GM21423 (cell line): ENCODE measurements around the gene PSAT1.
"Not testable (repeated sequence)": the region's sequence is repeated elsewhere in the genome, so short reads cannot be mapped to it uniquely, and the experiment has no call there.

Experiments used
- ATAC-seq: cut with Tn5 transposase; IDR thresholded peaks from one replicate; pipeline ENCODE4 v1.9.1; 2021; ENCODE audit warnings: mild to moderate bottlenecking, moderate library complexity; ENCODE audit not compliant: unreplicated experiment

Gene PSAT1

DNA sequence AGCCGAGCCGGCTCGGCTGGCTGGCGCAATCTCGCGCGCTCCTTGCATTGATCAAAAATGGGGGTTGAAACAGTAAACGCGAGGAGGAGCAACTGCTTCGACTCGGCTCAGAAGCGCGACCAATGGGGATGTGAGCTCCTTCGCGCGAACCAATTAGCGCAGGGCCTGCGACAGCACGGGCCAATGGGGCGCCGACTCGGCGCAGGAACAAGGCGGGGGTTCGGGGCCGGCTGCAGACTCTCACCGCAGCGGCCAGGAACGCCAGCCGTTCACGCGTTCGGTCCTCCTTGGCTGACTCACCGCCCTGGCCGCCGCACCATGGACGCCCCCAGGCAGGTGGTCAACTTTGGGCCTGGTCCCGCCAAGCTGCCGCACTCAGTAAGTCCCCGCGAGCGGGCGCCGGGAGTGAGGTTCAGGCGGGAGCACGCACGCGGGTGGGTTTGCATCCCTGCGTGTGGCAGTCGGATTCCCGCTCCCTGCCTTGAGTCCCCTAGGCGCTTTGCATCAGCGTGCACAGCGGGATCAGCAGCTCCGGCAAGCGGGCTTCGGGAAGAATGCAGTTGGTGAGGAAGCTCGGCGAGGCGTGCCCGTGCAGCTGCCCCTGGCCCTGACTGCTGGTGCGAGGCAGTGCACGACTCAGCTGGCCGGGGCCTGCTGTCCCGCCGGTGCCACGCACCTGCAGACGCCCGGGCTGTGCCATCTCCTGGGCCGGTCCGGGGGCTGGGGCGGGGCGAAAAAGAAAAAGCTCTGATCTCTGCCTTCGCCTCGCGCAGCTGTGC lies at the start of gene PSAT1:
PSAT1 (plus strand) TSS at position 233 of the 779 bp plus-strand sequence; CDS start at position 319, 86 bp downstream.
- ATAC-seq, result peak; percentile 98

DNA sequence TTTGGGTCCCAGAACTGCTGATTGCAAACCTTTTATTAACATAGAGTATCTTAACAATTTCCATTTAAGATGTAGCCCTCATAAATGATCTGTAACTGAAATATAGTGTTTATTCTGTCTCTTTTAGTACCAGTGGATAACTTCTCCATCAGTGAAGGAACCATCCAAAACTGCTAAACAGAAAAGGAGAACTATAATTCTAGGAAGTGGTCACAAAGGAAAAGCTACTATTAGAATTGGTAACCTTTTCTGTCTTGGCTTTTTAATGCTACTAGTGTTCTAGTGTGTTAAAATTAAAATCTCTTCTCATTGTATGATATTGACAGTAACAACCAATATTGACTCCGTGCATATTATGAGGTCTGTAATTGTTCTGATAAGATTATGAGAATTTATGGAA lies 48.3 kb upstream of the PSAT1 start:
- ATAC-seq, result no peak

DNA sequence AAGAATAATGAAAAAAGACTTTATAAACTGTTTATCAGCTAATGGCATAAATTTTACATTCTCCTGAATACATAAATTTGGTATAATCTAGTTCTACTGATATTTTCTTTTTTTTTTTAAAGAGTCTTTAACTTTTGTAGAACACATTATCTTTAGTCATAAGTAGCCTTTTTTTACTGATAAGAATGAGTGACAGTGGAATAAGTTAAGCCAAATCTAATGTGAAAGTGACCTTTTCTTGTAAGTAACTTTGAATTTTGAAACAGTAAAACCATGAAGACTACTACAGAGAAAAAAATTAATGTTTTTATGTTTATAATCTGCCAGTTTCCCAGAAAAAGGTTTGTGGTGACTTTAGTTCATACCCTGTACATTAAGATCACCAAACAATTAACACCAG lies 47.4 kb upstream of the PSAT1 start:
- ATAC-seq, result no peak

DNA sequence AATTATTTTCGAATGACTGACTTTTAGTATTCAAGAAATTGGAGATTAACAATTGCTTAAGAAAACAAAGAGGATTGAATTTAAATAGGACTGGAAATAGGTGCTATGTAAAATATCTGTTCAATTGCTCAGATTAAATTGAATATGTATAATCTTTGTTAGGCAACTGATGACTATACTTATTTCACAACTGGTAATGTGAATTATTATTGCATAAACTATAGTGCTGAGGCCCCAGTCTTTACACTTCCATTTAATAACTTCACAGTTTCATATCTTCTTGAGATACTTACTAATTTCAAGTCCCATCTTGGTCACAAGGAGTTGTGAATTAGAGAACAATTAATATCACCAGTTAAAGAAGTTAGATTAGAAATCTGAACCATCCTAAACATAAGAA lies 44.3 kb upstream of the PSAT1 start:
- ATAC-seq, result no peak

DNA sequence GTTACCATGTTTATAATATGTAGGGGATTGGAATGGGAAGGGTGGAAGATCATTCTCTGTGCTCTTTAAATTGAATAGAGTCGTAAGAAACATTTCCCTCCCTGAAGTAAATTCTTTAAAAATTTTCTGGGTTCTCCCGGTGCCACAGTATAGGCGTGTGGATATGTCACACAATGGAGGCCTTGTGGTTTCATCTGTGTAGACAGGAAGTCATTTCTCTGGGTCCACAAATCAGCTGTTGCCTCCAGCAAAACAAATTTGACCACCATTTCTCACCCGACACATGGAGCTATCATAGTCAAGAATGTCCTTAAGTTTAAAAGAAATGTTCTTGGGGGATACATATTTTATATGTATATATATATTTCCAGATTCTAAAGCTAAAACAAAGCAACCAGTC lies 43.6 kb upstream of the PSAT1 start:
- no peak for ATAC-seq

DNA sequence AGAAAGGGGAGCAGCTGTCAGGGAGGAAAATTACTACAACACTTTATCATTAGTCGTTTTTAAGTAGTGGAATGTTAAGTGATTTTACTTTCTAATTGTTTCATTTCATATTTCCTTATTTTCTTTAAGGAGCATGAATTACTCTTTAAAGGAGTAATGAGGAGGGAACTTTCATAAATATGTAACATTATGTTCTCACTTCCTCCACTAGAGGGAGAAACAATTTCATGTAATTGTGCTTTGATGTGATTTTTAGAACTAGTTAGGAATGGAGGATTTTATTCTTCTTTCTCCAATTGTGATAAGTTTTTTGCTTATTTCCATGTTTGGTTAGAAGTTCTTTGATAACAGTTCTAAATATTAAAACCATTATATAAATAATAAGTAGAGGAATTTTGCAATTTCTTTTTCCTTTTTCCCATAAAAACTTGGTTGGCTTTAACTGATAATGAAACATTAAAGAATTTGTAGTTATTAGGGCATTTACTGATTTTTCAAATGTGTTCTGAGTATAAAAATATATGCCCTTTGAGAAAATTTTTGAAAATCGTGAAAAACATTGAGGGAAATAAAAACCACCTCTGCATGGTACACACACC lies 35.4 kb upstream of the PSAT1 start:
- ATAC-seq, result no peak

DNA sequence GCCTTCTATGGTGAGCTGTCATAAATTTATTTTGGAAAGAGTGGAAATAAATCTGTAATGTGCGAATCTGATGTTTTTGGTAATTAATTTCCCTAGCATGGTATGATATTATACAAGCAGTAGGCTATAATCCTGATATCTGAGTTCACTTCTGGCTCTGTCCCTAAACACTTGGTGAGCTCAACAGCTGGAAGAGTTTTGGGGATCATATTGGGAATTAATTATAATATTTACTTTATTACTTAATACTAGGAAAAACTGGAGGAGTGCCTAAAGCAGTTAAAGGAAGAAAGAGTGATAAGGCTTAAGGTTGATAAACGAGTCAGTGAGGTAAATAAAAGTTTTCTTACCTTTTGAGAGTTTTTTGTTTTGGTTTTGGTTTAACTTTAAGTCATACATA lies 34.3 kb upstream of the PSAT1 start:
- no peak for ATAC-seq

DNA sequence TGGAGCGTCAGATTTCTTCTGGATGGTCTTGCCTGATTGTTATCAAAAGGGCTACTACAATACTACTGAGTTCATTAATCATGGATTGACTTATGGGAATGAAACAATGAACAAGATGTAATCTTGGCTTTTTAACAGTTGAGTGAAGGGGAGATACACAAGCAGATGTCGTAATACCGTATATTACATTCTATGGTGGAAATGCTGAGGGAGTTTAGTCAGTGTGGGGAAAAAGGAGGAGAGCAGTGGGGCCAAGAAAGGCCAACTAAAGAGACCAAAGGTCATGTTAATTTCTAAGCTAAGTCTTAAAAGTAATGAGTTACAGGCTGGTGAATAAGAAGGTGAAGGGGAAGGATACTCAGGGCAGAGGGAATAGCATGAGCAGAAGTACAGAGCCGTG lies 29.0 kb upstream of the PSAT1 start:
- no peak for ATAC-seq

DNA sequence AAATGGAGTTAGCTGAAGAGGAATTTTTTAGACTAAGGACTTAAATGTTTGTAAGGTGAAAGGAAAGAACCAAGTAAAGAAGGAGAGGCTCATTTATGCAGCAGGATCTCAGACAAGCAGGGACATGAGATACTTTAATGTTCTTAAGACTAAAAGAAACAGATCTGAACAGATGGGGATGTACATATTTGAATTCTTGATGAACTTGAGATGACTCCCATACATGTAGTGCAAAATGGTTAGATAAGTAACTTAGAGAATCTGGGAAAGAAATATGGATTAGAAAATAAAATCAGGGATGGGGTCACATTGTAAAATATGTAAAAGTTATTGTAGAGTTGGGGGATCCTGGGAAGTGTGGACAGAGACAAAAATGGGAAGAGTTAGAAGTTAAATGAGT lies 27.1 kb upstream of the PSAT1 start:
- ATAC-seq, result no peak

DNA sequence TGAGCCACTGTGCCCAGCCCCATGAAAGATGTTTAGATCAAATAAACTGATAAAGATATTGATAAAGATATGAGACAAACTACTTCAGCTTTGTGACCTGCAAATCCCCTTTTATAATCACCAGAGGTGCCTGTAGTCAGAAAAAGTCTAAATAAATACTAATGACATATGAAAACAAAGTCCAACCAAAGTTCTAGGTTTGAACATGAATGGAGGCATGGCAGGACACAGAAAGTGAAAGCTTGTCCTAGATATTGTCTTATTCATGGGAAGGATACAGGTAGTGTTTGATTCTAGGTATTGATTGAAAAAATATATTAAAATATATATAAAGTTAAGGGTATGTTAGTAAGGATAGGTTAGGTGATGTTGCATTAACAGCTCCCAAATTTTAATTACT lies 24.6 kb upstream of the PSAT1 start:
- ATAC-seq, result no peak

DNA sequence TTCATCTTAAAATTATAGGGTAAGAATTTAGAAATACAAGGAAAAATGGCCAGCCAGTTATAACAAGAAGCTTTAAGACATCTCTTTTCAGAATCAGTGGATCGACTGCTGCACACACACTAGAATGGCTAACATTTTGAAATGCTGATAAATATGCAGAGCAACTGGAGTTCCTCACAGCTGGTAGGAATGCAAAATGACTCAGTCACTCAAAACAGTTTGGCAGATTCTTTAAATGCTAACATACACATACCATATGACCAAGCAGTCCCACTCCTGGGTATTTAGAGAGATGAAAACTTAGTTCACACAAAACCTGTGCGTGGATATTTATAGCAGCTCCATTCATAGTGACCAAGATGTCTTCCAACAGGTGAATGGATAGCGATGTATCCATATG lies 23.2 kb upstream of the PSAT1 start:
- ATAC-seq, result no peak

DNA sequence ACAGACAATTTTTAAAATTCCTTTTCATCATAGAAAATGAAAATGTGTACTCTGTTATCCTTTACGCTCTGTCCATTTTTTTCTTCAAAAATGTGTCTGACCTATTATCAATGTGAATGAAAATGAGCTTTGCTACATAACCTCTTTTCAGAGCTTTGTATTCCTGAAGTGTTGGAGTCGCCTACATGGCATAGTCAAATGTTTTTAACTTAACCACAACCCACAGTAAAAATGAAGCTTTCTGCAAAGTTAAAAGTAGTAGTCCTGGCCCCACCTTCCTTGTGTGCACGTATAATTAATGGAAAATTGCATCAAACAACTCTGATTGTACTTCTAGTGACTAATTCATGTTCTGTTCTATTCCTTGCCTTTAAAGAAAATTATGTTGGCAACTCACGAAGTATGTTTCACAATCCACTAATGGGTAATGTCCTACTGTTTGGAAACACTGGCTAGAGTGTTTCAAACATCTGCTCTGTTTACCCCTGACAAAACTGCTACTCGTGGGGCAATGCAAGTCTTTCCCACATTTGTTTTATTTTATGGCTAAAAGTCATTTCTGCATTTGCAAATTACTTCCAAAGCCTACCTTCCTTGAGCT lies 18.6 kb upstream of the PSAT1 start:
- no peak for ATAC-seq

DNA sequence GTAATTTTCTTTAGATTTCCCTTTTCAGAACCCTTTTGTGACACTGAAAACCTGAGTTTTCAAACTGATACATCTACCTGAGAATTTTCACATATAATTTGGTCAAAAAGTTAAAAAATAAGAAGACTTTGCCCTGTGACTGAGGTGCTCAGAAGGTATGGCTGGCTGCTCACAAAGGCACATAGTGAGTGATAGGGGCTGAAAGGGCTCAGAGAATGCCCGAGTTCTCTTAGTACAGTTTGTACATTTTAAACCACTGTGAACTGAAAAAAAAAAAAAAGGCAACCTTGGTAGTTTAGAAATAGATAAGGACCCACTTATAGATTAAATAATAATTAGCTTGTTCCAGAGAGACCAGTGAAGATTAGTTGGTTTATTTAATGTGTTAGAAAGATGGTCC lies 18.1 kb upstream of the PSAT1 start:
- ATAC-seq, result no peak

DNA sequence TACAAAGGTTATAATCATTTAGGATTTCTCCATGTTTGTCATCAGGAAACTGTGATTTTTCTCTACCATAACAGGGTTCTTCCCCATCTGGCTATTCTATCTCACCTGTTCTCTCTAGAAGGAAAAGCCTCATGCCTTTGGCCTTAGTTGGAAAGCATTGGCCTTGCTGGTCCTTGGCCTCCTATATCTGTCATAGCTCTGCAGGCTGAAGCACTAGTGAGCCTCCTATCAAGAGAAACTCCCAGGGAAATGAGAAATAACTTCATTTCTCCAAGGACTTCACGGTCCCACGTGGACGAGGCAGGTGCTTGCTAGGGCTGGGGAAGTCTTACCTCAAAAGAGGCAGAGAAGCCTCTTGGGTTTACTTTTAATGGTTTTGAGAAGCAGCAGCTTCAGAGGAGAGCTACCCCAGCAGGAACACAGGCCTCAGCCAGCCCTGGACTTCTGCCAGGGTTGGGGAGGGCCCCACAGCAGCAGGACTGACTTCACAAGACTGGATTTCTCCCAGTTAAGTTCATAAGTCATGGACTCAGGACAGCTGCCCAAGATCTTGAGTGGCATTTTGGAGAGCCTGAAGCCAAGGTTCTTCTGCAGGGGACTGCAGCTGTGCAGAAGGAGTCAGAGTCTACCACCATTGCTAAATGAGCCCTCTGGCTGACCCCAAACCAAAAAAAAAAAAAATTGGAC lies 15.8 kb upstream of the PSAT1 start:
- ATAC-seq, result no peak

DNA sequence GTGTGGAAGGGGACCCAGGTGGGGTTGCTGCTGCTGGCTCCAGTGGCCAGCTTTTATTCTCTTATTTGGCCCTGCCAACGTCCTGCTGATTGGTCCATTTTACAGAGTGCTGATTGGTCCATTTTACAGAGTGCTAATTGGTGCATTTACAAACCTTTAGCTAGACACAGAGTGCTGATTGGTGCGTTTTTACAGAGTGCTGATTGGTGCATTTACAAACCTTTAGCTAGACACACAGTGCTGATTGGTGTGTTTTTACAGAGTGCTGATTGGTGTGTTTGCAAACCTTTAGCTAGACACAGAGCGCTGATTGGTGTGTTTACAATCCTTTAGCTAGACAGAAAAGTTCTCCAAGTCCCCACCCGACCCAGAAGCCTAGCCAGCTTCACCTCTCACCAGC lies 12.7 kb upstream of the PSAT1 start:
- ATAC-seq, result not testable (repeated sequence)

DNA sequence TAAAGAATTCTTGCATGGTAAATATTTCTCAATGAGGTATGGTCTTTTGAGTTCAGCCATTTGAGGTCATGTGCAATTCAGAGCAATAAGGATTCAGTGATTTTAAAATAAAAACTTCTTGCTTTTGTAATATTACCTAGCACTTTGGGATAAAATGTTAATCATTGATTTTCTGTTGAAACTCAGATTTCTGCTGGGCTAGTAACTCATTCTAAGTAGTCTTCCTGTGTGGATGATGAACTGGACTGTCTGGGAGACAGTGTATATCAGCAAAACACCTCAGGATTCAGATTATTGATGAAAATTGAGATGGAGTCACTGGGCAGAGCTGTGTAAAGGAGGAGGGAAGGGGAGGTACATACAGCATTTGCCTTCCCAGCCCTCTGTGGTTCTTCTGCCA lies 10.8 kb upstream of the PSAT1 start:
- ATAC-seq, result no peak

DNA sequence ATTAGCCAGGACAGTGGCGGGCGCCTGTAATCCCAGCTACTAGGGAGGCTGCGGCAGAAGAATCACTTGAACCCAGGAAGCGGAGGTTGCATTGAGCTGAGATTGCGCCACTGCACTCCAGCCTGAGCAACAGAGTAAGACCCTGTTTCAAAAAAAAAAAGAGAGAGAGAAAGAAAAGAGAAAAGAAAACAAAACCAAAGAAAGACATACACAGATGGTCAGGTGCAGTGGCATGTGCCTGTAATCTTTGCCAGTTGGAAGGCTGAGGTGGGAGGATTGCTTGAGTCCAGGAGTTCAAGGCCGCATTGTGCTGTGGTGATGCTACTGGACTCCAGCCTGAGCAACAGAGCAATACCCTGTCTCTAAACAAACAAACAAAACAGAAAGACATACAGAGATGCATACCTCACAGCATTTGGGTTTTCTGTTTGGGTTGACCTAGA lies 10.0 kb upstream of the PSAT1 start:
- ATAC-seq, result no peak

DNA sequence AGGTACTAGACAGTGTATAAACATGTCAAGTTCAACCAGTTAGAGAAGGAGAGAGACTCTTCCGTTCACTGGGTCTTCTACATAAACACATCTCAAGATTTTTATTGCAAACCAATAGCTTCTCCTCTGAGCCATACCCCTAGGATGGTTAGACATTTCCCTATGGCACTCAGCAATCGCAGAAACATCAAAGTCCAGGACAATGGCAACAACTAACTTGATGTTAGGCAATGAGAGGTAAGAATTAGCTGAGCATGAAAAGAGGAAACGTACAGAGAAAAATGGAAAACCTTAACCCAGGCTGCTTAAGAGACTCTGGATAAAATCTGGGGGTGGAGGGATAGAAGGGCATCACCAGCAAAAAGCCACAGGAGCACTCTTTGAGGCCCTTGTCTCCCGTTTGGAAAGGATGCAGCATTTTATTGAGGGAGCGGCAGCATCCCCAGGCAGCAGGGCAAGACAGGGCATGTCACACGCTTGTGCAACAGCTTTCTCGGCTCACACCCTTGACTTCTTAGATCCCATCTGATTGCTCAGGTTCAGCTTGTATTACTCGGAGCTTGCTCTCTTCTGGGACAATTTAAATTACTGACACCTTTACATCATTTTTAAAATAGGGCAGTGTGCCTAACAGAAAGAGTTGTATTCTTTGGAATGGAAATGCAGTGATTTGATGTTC lies 8.6 kb upstream of the PSAT1 start:
- ATAC-seq, result no peak

DNA sequence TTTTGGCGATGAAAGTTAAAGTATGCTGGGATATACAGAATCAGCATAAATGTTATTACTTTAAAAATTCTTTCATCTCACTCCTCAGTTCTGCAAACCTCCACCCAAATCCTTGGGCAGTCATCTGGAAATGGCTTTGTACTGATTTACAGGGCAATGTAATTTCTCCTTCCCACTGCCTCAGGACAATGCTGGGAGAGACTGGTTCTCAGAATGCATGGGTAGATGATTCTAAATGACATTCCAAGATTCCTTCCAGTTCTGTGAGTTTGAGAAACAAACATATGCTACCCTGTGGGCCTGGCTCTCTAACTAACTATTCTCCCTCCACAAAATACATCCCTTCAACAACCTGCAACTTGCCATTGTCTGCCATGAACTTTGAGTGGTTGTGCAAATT lies 7.5 kb upstream of the PSAT1 start:
- no peak for ATAC-seq

DNA sequence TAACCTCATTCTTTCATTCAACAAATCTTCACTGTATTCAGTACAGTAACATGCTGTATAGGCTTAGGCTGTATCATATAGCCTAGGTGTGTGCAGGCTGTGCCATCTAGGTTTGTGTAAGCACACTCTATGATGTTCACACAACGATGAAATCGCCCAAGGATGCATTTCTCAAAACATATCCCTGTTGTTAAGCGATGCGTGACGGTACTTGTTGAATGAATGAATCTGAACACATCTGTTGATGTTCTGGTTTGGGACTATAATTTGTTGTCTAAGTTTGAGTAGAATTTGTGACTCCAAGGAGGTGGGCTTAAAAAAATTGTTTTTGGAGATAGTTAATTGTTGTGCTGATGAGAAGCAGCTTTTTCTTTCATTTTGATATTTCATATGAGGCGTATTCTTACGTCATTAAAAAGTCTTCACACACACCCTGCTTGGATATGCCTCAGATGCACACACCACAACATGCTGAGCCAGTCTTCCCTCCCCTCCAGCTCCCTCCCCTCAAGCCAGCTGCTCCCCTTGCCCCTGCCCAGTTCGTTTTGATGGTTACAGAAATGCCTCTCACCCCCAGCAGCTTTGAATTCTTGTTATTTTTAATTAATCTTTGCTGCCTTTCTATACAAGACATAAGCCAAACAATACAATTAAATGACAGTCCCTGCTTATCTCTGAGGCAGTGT lies 5.5 kb upstream of the PSAT1 start:
- ATAC-seq, result no peak

DNA sequence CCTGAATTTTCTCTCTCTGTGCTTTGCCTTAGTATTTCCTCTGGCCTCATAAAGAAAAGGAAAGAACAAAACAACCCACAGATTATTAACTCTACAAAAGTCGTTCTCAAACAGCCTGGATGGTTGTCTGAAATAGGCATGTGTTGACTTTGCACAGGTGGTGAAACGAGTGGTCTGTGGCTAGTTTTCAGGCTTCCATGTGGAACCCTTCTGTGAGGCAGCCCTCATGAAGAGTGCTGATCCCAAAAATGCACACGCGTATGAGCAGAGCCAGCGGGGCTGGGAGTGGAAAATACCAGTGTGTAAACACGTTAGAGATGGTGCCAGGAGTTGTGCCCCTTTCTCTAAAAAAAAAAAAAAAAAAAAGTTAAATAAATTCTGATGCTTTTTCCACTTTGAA lies 4.9 kb upstream of the PSAT1 start:
- no peak for ATAC-seq
